IPS-15b (cell line): ENCODE results near the gene KLHL41.
"Not testable (repeated sequence)": the region's sequence is repeated elsewhere in the genome, so short reads cannot be mapped to it uniquely, and the experiment has no call there.

Experiments
- H3K27me3 ChIP-seq: one replicate; pipeline ENCODE4 v1.6.1; 2013; ENCODE audit warnings: low read length; ENCODE audit not compliant: control insufficient read depth, insufficient read depth
- H3K36me3 ChIP-seq: one replicate; pipeline ENCODE4 v1.6.1; 2013; ENCODE audit warnings: low read length; ENCODE audit not compliant: control insufficient read depth, insufficient read depth
- H3K4me1 ChIP-seq: one replicate; pipeline ENCODE4 v1.6.1; 2013; ENCODE audit warnings: mild to moderate bottlenecking, low read length; ENCODE audit not compliant: control insufficient read depth, insufficient read depth
- H3K4me3 ChIP-seq: one replicate; pipeline ENCODE4 v1.5.1; 2013; ENCODE audit warnings: low read depth, low read length
- H3K9ac ChIP-seq: one replicate; pipeline ENCODE4 v1.6.1; 2013; ENCODE audit warnings: low read depth, mild to moderate bottlenecking, low read length
- H3K9me3 ChIP-seq: one replicate; pipeline ENCODE4 v1.6.1; 2013; ENCODE audit warnings: mild to moderate bottlenecking, low read length; ENCODE audit not compliant: control insufficient read depth, insufficient read depth

Gene KLHL41

GRCh38 chr2:169573974-169574299, 64.4 kb downstream of the KLHL41 start:
- no peaks in the 10 kb centered on the region for H3K36me3 ChIP-seq
- peaks cover under 1% of the 10 kb centered on the region for H3K27me3 ChIP-seq
- no peak overlapping the region for H3K9ac ChIP-seq
- no peaks in the 10 kb centered on the region for H3K4me1 ChIP-seq
- H3K4me3 ChIP-seq, result no peak overlapping the region
- no peaks in the 10 kb centered on the region for H3K9me3 ChIP-seq

- not testable (repeated sequence) for H3K9ac ChIP-seq, H3K27me3 ChIP-seq, H3K9me3 ChIP-seq, H3K4me3 ChIP-seq, H3K4me1 ChIP-seq, H3K36me3 ChIP-seq
Observed at GRCh38 chr2:169574539-169574938, 65.0 kb downstream of the KLHL41 start.

GRCh38 chr2:169575264-169575663, 65.8 kb downstream of the KLHL41 start:
- not testable (repeated sequence) for H3K9ac ChIP-seq, H3K36me3 ChIP-seq, H3K9me3 ChIP-seq, H3K4me1 ChIP-seq, H3K27me3 ChIP-seq, H3K4me3 ChIP-seq
